ENCODE measurements around the gene DBNL. TPM values are rescaled to one million over a fixed set of nuclear protein-coding genes. Genes with fewer than 3 reads are reported as not detected.

Gene DBNL
- polyA plus RNA-seq, 3 donors = 228 to 321 (median 304) TPM

DNA sequence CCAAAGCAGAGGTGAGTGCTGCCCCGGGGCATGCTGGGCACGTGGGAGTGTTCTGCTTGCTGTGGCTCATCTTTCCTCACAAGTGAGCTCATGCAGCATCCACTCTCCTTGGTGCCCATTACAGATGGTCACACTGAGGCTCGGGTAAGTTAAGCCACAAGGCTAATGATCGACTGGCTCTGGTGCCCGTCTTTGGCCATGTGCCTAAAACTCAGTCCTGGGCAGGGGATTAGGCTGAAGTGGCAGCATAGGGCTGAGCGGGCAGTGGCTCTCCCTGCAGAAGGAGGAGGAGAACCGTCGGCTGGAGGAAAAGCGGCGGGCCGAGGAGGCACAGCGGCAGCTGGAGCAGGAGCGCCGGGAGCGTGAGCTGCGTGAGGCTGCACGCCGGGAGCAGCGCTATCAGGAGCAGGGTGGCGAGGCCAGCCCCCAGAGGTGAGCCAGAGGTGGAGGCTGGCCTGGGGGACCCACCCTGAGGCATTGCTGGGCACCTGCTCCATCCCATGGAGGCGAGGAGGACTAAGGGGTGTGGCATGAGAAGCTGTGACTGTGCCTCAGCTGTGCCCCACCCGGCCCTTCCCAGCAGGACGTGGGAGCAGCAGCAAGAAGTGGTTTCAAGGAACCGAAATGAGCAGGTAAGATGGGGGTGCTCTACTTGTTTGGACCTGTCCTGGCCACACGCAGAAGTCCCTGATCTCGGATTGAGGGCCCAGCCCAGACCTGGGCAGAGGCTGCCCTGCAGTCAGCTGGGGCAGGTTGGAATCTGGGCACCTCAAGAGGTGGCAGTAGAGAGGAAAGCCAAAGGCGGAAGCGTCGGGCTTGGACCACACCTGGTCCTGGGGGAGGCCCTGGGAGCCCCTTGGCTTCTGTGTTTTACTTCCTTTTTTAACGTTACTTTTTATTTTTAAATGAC, 13.6 kb downstream of the DBNL start:
- Histone ChIP-seq H3K4me3 (replicated peaks in 1 of 3; ENCODE audit: low read depth in 2 of 3, low read length in 3 of 3) (no peak overlapping the region), H3K4me1 (ENCODE audit: control insufficient read depth in 1 of 2, insufficient read depth in 2 of 2, low read length in 2 of 2) (no peaks in the 10 kb centered on the region), H3K4me2 (replicated peaks; ENCODE audit: extremely low read depth, low read length, poor library complexity, severe bottlenecking) (no peak overlapping the region), H3K9me3 (replicated peaks in 1 of 2; ENCODE audit: control insufficient read depth in 1 of 2, insufficient read depth in 1 of 2, low read length in 2 of 2) (no peaks in the 10 kb centered on the region), H3K36me3 (replicated peaks in 1 of 2; ENCODE audit: control insufficient read depth in 1 of 2, insufficient read depth in 2 of 2, low read length in 2 of 2) (peaks cover 89 to 95% of the 10 kb centered on the region in 2 donors), H4K20me1 (ENCODE audit: insufficient read depth, low read length) (peaks cover 100% of the 10 kb centered on the region), H3K9ac (ENCODE audit: insufficient read depth, low read length, poor library complexity, severe bottlenecking) (no peak overlapping the region), H3K27me3 (ENCODE audit: control insufficient read depth in 2 of 2, insufficient read depth in 2 of 2, low read length in 2 of 2) (no peaks in the 10 kb centered on the region), H3K79me2 (ENCODE audit: insufficient read depth, low read length) (peaks cover 42% of the 10 kb centered on the region), H3K27ac (ENCODE audit: low read depth in 1 of 2, low read length in 2 of 2) (no peak overlapping the region), H2AFZ (ENCODE audit: insufficient read depth, low read depth, low read length, poor library complexity, severe bottlenecking) (no peak overlapping the region)
- no peak for DNase-seq
- H3K4me3 Mint-ChIP-seq = no peak overlapping the region
- peaks cover 0 to 4% (median 2%) of the 10 kb centered on the region in 3 donors for H3K27me3 Mint-ChIP-seq (ENCODE audit: low read depth in 3 of 3)
- intact Hi-C loops (cut with micrococcal nuclease) = no loop called here
- peak overlapping the region in 4 of 7 donors; percentile 43 to 85 (median 58) for H3K27ac Mint-ChIP-seq
- 89% methylated on average over 27 of the region's 30 CpGs for WGBS (ENCODE audit: insufficient coverage)
- no peaks in the 10 kb centered on the region for H3K9me3 Mint-ChIP-seq
- TF ChIP-seq, protein P1, sequence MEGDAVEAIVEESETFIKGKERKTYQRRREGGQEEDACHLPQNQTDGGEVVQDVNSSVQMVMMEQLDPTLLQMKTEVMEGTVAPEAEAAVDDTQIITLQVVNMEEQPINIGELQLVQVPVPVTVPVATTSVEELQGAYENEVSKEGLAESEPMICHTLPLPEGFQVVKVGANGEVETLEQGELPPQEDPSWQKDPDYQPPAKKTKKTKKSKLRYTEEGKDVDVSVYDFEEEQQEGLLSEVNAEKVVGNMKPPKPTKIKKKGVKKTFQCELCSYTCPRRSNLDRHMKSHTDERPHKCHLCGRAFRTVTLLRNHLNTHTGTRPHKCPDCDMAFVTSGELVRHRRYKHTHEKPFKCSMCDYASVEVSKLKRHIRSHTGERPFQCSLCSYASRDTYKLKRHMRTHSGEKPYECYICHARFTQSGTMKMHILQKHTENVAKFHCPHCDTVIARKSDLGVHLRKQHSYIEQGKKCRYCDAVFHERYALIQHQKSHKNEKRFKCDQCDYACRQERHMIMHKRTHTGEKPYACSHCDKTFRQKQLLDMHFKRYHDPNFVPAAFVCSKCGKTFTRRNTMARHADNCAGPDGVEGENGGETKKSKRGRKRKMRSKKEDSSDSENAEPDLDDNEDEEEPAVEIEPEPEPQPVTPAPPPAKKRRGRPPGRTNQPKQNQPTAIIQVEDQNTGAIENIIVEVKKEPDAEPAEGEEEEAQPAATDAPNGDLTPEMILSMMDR (IDR thresholded peaks at IDR 0.05) = no peak
- H3K4me1 Mint-ChIP-seq = no peaks in the 10 kb centered on the region
- H3K36me3 Mint-ChIP-seq = peaks cover 81 to 90% of the 10 kb centered on the region in 2 donors

GRCh38 chr7:44058759-44059218, 14.3 kb downstream of the DBNL start:
- H3K4me1 Mint-ChIP-seq = no peaks in the 10 kb centered on the region
- H3K27ac Mint-ChIP-seq = peak overlapping the region in 4 of 7 donors; percentile 14 to 85 (median 38)
- H2AFZ ChIP-seq (ENCODE audit: insufficient read depth, low read depth, low read length, poor library complexity, severe bottlenecking) = no peak overlapping the region
- TF ChIP-seq, protein P1 (IDR thresholded peaks at IDR 0.05) = no peak
- H4K20me1 ChIP-seq (ENCODE audit: insufficient read depth, low read length) = peaks cover 98% of the 10 kb centered on the region
- H3K4me1 ChIP-seq (ENCODE audit: control insufficient read depth in 1 of 2, insufficient read depth in 2 of 2, low read length in 2 of 2) = no peaks in the 10 kb centered on the region
- no peak overlapping the region for H3K4me2 ChIP-seq (replicated peaks; ENCODE audit: extremely low read depth, low read length, poor library complexity, severe bottlenecking)
- no peaks in the 10 kb centered on the region for H3K9me3 Mint-ChIP-seq
- intact Hi-C loops (cut with micrococcal nuclease) = no loop called here
- no peak for DNase-seq
- no peak overlapping the region for H3K27ac ChIP-seq (ENCODE audit: low read depth in 1 of 2, low read length in 2 of 2)
- H3K27me3 ChIP-seq (ENCODE audit: control insufficient read depth in 2 of 2, insufficient read depth in 2 of 2, low read length in 2 of 2) = no peaks in the 10 kb centered on the region
- no peak overlapping the region for H3K4me3 Mint-ChIP-seq
- H3K36me3 Mint-ChIP-seq = peaks cover 77 to 84% of the 10 kb centered on the region in 2 donors
- WGBS (ENCODE audit: insufficient coverage) = 100% methylated on average over 2 of the region's 7 CpGs
- no peaks in the 10 kb centered on the region for H3K9me3 ChIP-seq (replicated peaks in 1 of 2; ENCODE audit: control insufficient read depth in 1 of 2, insufficient read depth in 1 of 2, low read length in 2 of 2)
- peaks cover 36% of the 10 kb centered on the region for H3K79me2 ChIP-seq (ENCODE audit: insufficient read depth, low read length)
- H3K27me3 Mint-ChIP-seq (ENCODE audit: low read depth in 3 of 3) = peaks cover under 1 to 4% (median 2%) of the 10 kb centered on the region in 3 donors
- no peak overlapping the region for H3K4me3 ChIP-seq (replicated peaks in 1 of 3; ENCODE audit: low read depth in 2 of 3, low read length in 3 of 3)
- H3K9ac ChIP-seq (ENCODE audit: insufficient read depth, low read length, poor library complexity, severe bottlenecking) = no peak overlapping the region
- peaks cover 84 to 88% of the 10 kb centered on the region in 2 donors for H3K36me3 ChIP-seq (replicated peaks in 1 of 2; ENCODE audit: control insufficient read depth in 1 of 2, insufficient read depth in 2 of 2, low read length in 2 of 2)
